ENCODE data around the gene LZTS2.
"Not testable (repeated sequence)": the region's sequence is repeated elsewhere in the genome, so short reads cannot be mapped to it uniquely, and the experiment has no call there.

Gene LZTS2
- 3.4 to 79.4 (median 17.8) reads per million in 18 experiments for total RNA-seq

GRCh38 chr10:100999742-101000126 is at the start of gene LZTS2:
TSS of gene LZTS2 (plus strand) at chr10:100999808. CDS start at chr10:101002539, 2,731 bp downstream.
- no peak for DNase-seq

GRCh38 chr10:100960251-100960650 is 39.4 kb upstream of the LZTS2 start:
- DNase-seq, result peak; percentile 43 to 73

GRCh38 chr10:100962351-100963080 is 37.1 kb upstream of the LZTS2 start:
- DNase-seq, result no peak

- no peak for DNase-seq
Observed at GRCh38 chr10:100963826-100964225, 35.8 kb upstream of the LZTS2 start.

GRCh38 chr10:100965820-100966219 is 33.8 kb upstream of the LZTS2 start:
- DNase-seq, result no peak

GRCh38 chr10:100966887-100967286 is 32.7 kb upstream of the LZTS2 start:
- DNase-seq, result no peak

GRCh38 chr10:100967332-100967731 is 32.3 kb upstream of the LZTS2 start:
- DNase-seq, result no peak

GRCh38 chr10:100968062-100968736 is 31.4 kb upstream of the LZTS2 start:
- no peak for DNase-seq

- DNase-seq, result no peak
Observed at GRCh38 chr10:100968863-100969186, 30.8 kb upstream of the LZTS2 start.

- DNase-seq, result peak in 1 of 2 donors; percentile 10
Observed at GRCh38 chr10:100969187-100970075, 30.2 kb upstream of the LZTS2 start, which contains the start of gene SEMA4G. TSS of gene SEMA4G (plus strand) at chr10:100969504. CDS start at chr10:100972913, 3,409 bp downstream.

GRCh38 chr10:100970076-100970913 is 29.3 kb upstream of the LZTS2 start:
- DNase-seq, result no peak

GRCh38 chr10:100970914-100971811 is 28.4 kb upstream of the LZTS2 start:
- DNase-seq, result no peak

GRCh38 chr10:100972115-100972903 is 27.3 kb upstream of the LZTS2 start:
- DNase-seq, result no peak

GRCh38 chr10:100972904-100973535 is 26.6 kb upstream of the LZTS2 start:
- no peak for DNase-seq

- DNase-seq, result not testable (repeated sequence)
Observed at GRCh38 chr10:100975397-100975796, 24.2 kb upstream of the LZTS2 start.

- DNase-seq, result no peak
Observed at GRCh38 chr10:100976906-100977305, 22.7 kb upstream of the LZTS2 start.

GRCh38 chr10:100977436-100977835 is 22.2 kb upstream of the LZTS2 start:
- DNase-seq, result no peak

GRCh38 chr10:100978121-100978900 is 21.3 kb upstream of the LZTS2 start:
- DNase-seq, result no peak

- no peak for DNase-seq
Observed at GRCh38 chr10:100978901-100979195, 20.8 kb upstream of the LZTS2 start.
